GM23248 (cell line): ENCODE measurements around the gene HOXB6. TPM values are rescaled to one million over a fixed set of nuclear protein-coding genes. Genes with fewer than 3 reads are reported as not detected.

Experiments
- DNase-seq: peaks from one replicate; pipeline ENCODE4 v3.0.0-alpha.2; 2015
- H2AFZ ChIP-seq: fragments of 200-600 bp; sonication (generic); 2 replicates; pipeline ENCODE4 v1.6.1; 2016; ENCODE audit warnings: antibody characterized with exemption
- H3F3A ChIP-seq: fragments of 200-600 bp; sonication (generic); 2 replicates; pipeline ENCODE4 v1.6.1; 2016; ENCODE audit warnings: mild to moderate bottlenecking, antibody characterized with exemption, mixed run types; ENCODE audit not compliant: insufficient read depth
- H3K27ac ChIP-seq: fragments of 200-600 bp; sonication (generic); 2 replicates; pipeline ENCODE4 v1.5.1; 2016; ENCODE audit warnings: mild to moderate bottlenecking
- H3K27me3 ChIP-seq: fragments of 200-600 bp; sonication (generic); replicated peaks from 2 replicates; pipeline ENCODE4 v1.6.1; 2016; ENCODE audit warnings: mild to moderate bottlenecking; ENCODE audit not compliant: insufficient read depth
- H3K36me3 ChIP-seq: fragments of 200-600 bp; sonication (generic); 2 replicates; pipeline ENCODE4 v1.6.1; 2016; ENCODE audit warnings: low read depth, mild to moderate bottlenecking
- H3K4me1 ChIP-seq: fragments of 200-600 bp; sonication (generic); 2 replicates; pipeline ENCODE4 v1.6.1; 2016; ENCODE audit warnings: mild to moderate bottlenecking; ENCODE audit not compliant: insufficient read depth
- H3K4me2 ChIP-seq: fragments of 200-600 bp; sonication (generic); one replicate; pipeline ENCODE4 v1.6.1; 2016; ENCODE audit warnings: mild to moderate bottlenecking; ENCODE audit not compliant: unreplicated experiment
- H3K4me3 ChIP-seq: fragments of 200-600 bp; sonication (generic); 2 replicates; pipeline ENCODE4 v1.5.1; 2016; ENCODE audit warnings: mild to moderate bottlenecking
- H3K79me2 ChIP-seq: fragments of 200-600 bp; sonication (generic); 2 replicates; pipeline ENCODE4 v1.6.1; 2016; ENCODE audit warnings: mild to moderate bottlenecking; ENCODE audit not compliant: insufficient read depth
- H3K9ac ChIP-seq: fragments of 200-600 bp; sonication (generic); 2 replicates; pipeline ENCODE4 v1.6.1; 2016; ENCODE audit warnings: mild to moderate bottlenecking
- H3K9me2 ChIP-seq: fragments of 200-600 bp; sonication (generic); 2 replicates; pipeline ENCODE4 v1.6.1; 2016; ENCODE audit warnings: mixed run types, mild to moderate bottlenecking, moderate library complexity; ENCODE audit not compliant: insufficient read depth
- H3K9me3 ChIP-seq: fragments of 200-600 bp; sonication (generic); one replicate; pipeline ENCODE4 v1.6.1; 2017; ENCODE audit warnings: low read depth
- H4K20me1 ChIP-seq: fragments of 200-600 bp; sonication (generic); 2 replicates; pipeline ENCODE4 v1.6.0; 2016; ENCODE audit not compliant: insufficient read depth
- EZH2 ChIP-seq: fragments of 200-600 bp; sonication (generic); IDR thresholded peaks from 2 replicates; pipeline ENCODE4 v1.6.1; 2018; ENCODE audit warnings: antibody characterized with exemption, mild to moderate bottlenecking; ENCODE audit not compliant: insufficient read depth, poor library complexity, severe bottlenecking
- EZH2phosphoT487 ChIP-seq: fragments of 200-600 bp; sonication (generic); IDR thresholded peaks from 2 replicates; pipeline ENCODE4 v1.6.1; 2018; ENCODE audit warnings: antibody characterized with exemption, moderate library complexity, mild to moderate bottlenecking, low read depth; ENCODE audit not compliant: insufficient read depth
- WGBS, 2 experiments: methylation state at CpG; one replicate each; pipeline ENCODE4 v1.1.6; 2015 to 2017; ENCODE audit warnings: low lambda C conversion rate in 2 of 2, low coverage in 1 of 2; ENCODE audit errors: missing lambda C conversion rate in 2 of 2; 5-methylcytosine and 5-hydroxymethylcytosine counted together
- in situ Hi-C: fragments of 300-500 bp; cut with MboI; formaldehyde crosslinking; loops from 2 replicates; pipeline ENCODE4 v1.15.0; 2020
- polyA plus RNA-seq: library from polyadenylated mRNA; unstranded; fragments of >200 nt; fragmentation: Nextera tagmentation; extraction: Ambion mirVana; gene quantifications from 2 replicates; pipeline ENCODE4 v1.2.1, GENCODE V29; 2016
- total RNA-seq: library from RNA; depleted of rRNA; stranded (reverse); fragments of >200 nt; shearing (Covaris generic); gene quantifications from 2 replicates; pipeline ENCODE4 v1.2.3, GENCODE V29; 2014

HOXB6 gene
- total and polyA plus RNA-seq, 2 experiments from 2014 or later, result 6.2 to 7.5 TPM

DNA sequence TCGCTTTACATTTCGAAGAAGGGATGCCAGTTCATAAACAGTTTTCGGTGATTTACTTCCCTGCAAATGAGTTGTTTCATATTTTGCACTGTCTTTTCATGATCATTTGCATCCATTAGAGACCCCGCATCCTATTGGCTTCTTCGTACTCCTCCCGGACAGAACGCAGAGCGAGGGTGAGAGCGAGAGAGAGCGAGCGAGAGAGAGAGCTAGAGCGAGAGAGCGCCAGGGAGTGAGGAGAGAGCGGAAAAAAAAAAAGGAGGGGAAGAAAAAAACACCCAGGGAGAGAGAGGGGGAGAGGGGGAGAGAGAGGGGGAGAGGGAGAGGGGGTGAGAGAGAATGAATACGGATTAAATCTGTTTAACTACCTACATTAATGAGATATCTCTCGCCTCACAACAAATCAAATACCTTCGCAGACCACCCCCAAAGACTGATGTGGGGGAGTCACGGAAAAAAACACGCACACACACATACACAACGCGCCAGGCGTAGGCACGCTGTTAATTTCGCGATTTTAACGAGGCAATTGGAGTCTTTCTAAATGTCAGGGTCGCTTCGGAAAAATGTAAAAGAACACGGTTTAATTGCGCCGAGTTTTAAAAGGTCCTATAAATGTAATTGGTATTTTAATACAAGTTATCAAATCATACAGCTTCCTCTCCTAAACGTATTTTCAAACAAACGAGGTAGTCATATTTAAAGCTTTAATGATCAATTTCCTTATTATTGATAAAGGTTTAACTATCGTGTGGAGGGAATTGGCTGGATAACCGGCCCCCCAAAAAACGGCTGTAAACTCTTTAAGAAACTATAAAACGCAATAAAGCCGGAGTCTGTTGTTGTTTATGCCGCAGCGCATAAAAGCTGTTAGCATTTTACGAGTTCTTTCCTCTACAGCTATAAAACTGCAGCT lies 10.5 kb upstream of the HOXB6 start, which contains the start of gene HOXB8:
TSS of gene HOXB8 (minus strand) at position 246 of the 916 bp plus-strand sequence. CDS start 588 bp downstream, outside the sequence.
- no peak for DNase-seq
- no peaks in the 10 kb centered on the region for H3K9me3 ChIP-seq
- no peaks in the 10 kb centered on the region for H4K20me1 ChIP-seq
- H3K4me1 ChIP-seq, result no peaks in the 10 kb centered on the region; the same call in 1 of the 2 replicates
- TF ChIP-seq EZH2phosphoT487 (peak; percentile 77; the same call in 1 of the 2 replicates), EZH2 (peak; percentile 97)
- in situ Hi-C loops, result no loop called here
- H3K9ac ChIP-seq, result no peak within 1 kb of the TSS
- whole genome bisulfite sequencing, 2 experiments, result 18 to 23% methylated on average over 39 to 41 of the region's 41 CpGs
- no peaks in the 10 kb centered on the region for H3K36me3 ChIP-seq
- H3F3A ChIP-seq, result no peaks in the 10 kb centered on the region
- H3K79me2 ChIP-seq, result no peaks in the 10 kb centered on the region
- no peak within 1 kb of the TSS for H3K4me3 ChIP-seq
- H2AFZ ChIP-seq, result no peak within 1 kb of the TSS
- H3K27ac ChIP-seq, result no peak within 1 kb of the TSS
- no peak within 1 kb of the TSS for H3K4me2 ChIP-seq
- H3K9me2 ChIP-seq, result no peaks in the 10 kb centered on the region
- H3K27me3 ChIP-seq, result peaks cover 67% of the 10 kb centered on the region

DNA sequence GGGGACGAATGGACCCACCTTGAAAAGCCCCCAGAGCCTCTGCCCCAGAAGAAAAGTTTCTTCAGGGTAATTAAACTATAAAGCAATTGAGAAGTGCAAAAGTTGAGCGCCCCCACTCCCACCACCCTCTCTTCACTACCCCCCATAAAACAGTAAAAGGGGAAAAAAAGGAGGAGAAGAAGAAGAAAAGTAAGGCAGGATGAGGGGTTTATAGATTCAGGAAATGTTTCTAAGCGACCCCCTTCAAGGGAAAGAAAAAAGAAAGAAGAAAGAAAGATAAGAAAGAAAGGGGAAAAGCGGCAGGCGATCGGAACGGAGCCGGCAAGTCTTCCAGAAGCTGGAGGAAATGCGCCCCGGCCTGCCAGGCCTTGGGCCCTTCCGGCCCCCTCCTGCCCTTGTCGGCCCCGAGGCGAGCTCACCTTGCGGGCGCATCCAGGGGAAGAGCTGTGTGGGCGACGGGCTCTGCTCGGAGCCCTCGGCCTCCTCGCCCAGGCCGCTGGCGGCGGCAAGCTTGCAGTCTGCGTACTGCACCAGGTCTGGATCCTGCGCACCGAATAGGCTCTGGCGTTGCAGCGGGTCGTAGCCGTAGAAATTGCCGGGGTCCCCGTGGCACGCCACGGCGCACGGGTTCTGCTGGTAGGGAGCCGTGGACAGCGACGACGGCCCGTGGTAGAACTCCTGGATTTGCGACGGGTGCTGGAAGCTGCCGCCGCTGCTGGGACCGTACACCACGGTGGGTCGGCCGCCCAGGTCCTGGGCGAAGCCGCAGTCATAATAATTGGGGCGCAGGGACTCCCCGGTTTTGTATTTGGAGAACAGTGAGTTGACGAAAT lies 9.3 kb upstream of the HOXB6 start:
- Histone ChIP-seq H3K4me2 (no peak overlapping the region), H3K27ac (no peak overlapping the region), H3K79me2 (no peaks in the 10 kb centered on the region), H2AFZ (no peak overlapping the region), H3K27me3 (peaks cover 54% of the 10 kb centered on the region), H3K4me3 (no peak overlapping the region), H3F3A (no peaks in the 10 kb centered on the region), H3K9me2 (no peaks in the 10 kb centered on the region), H4K20me1 (no peaks in the 10 kb centered on the region), H3K9me3 (no peaks in the 10 kb centered on the region), H3K4me1 (no peaks in the 10 kb centered on the region; the same call in 1 of the 2 replicates), H3K9ac (no peak overlapping the region), H3K36me3 (no peaks in the 10 kb centered on the region)
- WGBS, 2 experiments, result 15% methylated on average over 41 to 55 of the region's 55 CpGs
- peak; percentile 36 for DNase-seq
- in situ Hi-C loops, result no loop called here
- TF ChIP-seq EZH2phosphoT487, result peak; percentile 81
- TF ChIP-seq EZH2, result peak; percentile 97

GRCh38 chr17:48612854-48613691 lies 8.3 kb upstream of the HOXB6 start:
- no peak overlapping the region for H3K27ac ChIP-seq
- no peaks in the 10 kb centered on the region for H3F3A ChIP-seq
- in situ Hi-C loops, result no loop called here
- no peaks in the 10 kb centered on the region; the same call in 1 of the 2 replicates for H3K4me1 ChIP-seq
- TF ChIP-seq EZH2, result no peak
- TF ChIP-seq EZH2phosphoT487, result 0 out of 2 replicates have a peak, but pooled peaks have one; percentile 11
- peak overlapping the region; percentile 39; the same call in 1 of the 2 replicates for H3K9ac ChIP-seq
- peak overlapping the region; percentile 93 for H3K4me2 ChIP-seq
- no peaks in the 10 kb centered on the region for H3K79me2 ChIP-seq
- H3K4me3 ChIP-seq, result peak overlapping the region; percentile 72
- H3K27me3 ChIP-seq, result peaks cover 46% of the 10 kb centered on the region
- H4K20me1 ChIP-seq, result no peaks in the 10 kb centered on the region
- peak; percentile 76 for DNase-seq
- H3K9me2 ChIP-seq, result no peaks in the 10 kb centered on the region
- H2AFZ ChIP-seq, result peak overlapping the region; percentile 85
- H3K9me3 ChIP-seq, result no peaks in the 10 kb centered on the region
- 4 to 6% methylated on average over 42 to 56 of the region's 67 CpGs for WGBS, 2 experiments
- H3K36me3 ChIP-seq, result no peaks in the 10 kb centered on the region
